Measurements from ENCODE around the gene OR2L3.

OR2L3 gene

DNA sequence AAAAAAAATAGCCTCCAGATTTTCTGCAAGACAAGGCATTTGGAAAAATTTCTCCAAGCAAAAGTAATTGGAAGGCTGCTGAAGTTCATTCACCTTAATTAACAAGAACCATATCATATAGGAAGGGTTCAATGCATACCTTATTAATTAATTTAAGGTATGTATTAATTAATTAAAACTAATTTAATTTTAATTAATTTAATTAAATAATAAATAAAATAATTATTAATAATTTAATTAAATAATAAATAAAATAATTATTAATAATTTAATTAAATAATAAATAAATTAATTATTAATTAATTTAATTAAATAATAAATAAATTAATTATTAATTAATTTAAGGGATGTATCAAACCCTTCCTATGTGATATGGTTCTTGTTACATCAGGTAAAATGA is 56.2 kb downstream of the OR2L3 start:
- DNase-seq (ENCODE audit: low read depth), result no peak
- TF ChIP-seq MYC (IDR thresholded peaks at IDR 0.05; ENCODE audit: low read depth, low read length) (no peak), MAX (IDR thresholded peaks at IDR 0.05; ENCODE audit: low read depth, low read length) (no peak), POLR2A (IDR thresholded peaks at IDR 0.05; ENCODE audit: extremely low read depth, insufficient read length) (no peak)
- TF ChIP-seq, protein P1, sequence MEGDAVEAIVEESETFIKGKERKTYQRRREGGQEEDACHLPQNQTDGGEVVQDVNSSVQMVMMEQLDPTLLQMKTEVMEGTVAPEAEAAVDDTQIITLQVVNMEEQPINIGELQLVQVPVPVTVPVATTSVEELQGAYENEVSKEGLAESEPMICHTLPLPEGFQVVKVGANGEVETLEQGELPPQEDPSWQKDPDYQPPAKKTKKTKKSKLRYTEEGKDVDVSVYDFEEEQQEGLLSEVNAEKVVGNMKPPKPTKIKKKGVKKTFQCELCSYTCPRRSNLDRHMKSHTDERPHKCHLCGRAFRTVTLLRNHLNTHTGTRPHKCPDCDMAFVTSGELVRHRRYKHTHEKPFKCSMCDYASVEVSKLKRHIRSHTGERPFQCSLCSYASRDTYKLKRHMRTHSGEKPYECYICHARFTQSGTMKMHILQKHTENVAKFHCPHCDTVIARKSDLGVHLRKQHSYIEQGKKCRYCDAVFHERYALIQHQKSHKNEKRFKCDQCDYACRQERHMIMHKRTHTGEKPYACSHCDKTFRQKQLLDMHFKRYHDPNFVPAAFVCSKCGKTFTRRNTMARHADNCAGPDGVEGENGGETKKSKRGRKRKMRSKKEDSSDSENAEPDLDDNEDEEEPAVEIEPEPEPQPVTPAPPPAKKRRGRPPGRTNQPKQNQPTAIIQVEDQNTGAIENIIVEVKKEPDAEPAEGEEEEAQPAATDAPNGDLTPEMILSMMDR (IDR thresholded peaks at IDR 0.05; ENCODE audit: low read depth, low read length), result no peak
- H3K4me3 ChIP-seq (ENCODE audit: low read depth, low read length), result no peak overlapping the region

- H3K4me3 ChIP-seq (ENCODE audit: low read depth, low read length), result no peak overlapping the region
- TF ChIP-seq POLR2A (IDR thresholded peaks at IDR 0.05; ENCODE audit: extremely low read depth, insufficient read length), result no peak
- no peak for TF ChIP-seq MYC (IDR thresholded peaks at IDR 0.05; ENCODE audit: low read depth, low read length)
- TF ChIP-seq, protein P1 (IDR thresholded peaks at IDR 0.05; ENCODE audit: low read depth, low read length), result no peak
- no peak for TF ChIP-seq MAX (IDR thresholded peaks at IDR 0.05; ENCODE audit: low read depth, low read length)
- no peak for DNase-seq (ENCODE audit: low read depth)
Measured at GRCh38 chr1:248111157-248111556, 64.5 kb downstream of the OR2L3 start.
